ENCODE results near the gene KRTAP3-2. TPM values are rescaled to one million over a fixed set of nuclear protein-coding genes. Genes with fewer than 3 reads are reported as not detected.

The KRTAP3-2 gene
- total RNA-seq, 1 donor from 2014 or later: not detected

DNA sequence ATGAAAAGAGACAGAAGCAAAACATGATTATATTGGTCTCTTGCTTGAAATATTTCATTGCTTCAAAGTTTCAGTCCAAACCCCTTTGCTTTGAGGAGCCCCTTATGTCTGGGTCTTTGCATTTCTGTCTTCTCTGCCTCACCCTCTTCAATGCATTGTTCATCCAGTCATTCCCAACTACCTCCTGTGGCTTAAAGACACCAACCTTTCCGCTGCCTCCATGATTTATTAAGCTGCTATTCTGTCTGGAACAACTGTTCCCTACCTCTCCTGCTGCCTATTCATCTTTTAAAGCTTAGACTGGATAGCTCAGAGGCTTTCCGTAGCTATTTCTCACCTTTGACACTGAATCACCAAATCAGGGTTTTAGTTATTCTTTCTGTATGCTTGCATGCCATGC, 2.3 kb downstream of the KRTAP3-2 start:
- TF ChIP-seq, protein P1, sequence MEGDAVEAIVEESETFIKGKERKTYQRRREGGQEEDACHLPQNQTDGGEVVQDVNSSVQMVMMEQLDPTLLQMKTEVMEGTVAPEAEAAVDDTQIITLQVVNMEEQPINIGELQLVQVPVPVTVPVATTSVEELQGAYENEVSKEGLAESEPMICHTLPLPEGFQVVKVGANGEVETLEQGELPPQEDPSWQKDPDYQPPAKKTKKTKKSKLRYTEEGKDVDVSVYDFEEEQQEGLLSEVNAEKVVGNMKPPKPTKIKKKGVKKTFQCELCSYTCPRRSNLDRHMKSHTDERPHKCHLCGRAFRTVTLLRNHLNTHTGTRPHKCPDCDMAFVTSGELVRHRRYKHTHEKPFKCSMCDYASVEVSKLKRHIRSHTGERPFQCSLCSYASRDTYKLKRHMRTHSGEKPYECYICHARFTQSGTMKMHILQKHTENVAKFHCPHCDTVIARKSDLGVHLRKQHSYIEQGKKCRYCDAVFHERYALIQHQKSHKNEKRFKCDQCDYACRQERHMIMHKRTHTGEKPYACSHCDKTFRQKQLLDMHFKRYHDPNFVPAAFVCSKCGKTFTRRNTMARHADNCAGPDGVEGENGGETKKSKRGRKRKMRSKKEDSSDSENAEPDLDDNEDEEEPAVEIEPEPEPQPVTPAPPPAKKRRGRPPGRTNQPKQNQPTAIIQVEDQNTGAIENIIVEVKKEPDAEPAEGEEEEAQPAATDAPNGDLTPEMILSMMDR (conservative IDR thresholded peaks at IDR 0.05; ENCODE audit: low read depth, low read length): no peak
- DNase-seq (ENCODE audit: low read depth): no peak
- no peak overlapping the region for H3K4me3 ChIP-seq (ENCODE audit: low read depth, low read length)

DNA sequence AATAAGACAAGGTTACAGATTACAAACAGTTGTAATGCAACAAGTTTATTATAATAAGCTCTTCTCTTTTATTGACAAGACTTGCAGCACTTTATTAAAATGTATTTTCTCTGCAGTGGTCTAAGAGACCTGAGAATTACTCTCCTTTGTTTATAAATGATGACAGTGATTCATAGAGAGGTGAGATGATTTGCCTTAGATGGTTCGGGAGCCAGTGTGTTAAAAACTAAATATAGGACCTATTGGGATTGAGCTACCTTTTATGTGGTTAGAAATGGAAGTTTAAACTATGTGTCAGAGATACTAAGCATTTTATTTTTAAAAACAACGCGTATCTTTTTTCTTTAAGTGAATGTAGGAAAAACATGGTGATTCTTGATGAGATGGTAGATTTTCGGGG, 2.9 kb downstream of the KRTAP3-2 start:
- H3K4me3 ChIP-seq (ENCODE audit: low read depth, low read length): no peak overlapping the region
- no peak for DNase-seq (ENCODE audit: low read depth)
- TF ChIP-seq, protein P1 (conservative IDR thresholded peaks at IDR 0.05; ENCODE audit: low read depth, low read length): no peak

DNA sequence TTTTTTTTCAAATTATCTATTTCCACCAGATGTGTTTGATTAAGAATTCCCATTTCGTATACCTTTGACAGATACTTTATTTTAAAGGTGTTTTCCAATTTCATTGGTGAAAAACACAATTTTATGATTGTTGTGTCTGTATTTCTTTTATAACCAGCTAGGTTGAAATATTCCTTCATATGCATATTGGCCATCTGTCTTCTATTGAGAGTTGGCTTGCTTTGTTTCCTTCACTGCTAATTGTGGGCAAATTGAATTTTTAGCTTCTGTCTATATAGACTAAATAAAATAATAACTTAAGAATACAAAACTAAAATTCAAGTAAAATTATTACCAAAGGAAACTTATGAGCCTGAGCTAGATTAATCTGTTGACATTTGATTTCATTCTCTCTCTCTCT, 4.6 kb downstream of the KRTAP3-2 start:
- no peak for DNase-seq (ENCODE audit: low read depth)
- TF ChIP-seq, protein P1 (conservative IDR thresholded peaks at IDR 0.05; ENCODE audit: low read depth, low read length): no peak
- no peak overlapping the region for H3K4me3 ChIP-seq (ENCODE audit: low read depth, low read length)

DNA sequence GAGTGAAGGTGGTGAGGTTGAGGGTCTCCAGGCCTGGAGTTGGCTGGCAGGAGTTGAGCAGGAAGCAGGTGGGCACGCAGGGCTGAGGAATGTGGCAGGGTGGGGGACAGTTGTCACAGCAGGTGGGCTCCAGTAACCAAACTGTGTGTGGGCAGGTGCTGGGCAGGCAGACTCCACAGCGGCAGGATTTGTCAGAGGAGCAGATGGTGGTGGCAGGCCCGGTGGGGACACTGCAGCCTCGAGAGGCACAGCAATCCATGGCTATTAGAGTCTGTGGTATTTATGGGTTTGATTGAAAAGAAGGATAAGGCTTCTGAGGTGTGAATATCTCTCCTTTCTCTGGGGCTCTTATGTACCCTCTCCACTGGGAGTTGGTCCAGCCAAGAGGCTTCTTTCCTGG, 5.9 kb downstream of the KRTAP3-2 start, which contains the start of gene KRTAP3-3:
Gene KRTAP3-3, minus strand, starts transcription at position 326 of the 400 bp plus-strand sequence. Its CDS starts 67 bp downstream, at position 259.
- TF ChIP-seq, protein P1 (conservative IDR thresholded peaks at IDR 0.05; ENCODE audit: low read depth, low read length): no peak
- H3K4me3 ChIP-seq (ENCODE audit: low read depth, low read length): no peak within 1 kb of the TSS
- DNase-seq (ENCODE audit: low read depth): no peak

DNA sequence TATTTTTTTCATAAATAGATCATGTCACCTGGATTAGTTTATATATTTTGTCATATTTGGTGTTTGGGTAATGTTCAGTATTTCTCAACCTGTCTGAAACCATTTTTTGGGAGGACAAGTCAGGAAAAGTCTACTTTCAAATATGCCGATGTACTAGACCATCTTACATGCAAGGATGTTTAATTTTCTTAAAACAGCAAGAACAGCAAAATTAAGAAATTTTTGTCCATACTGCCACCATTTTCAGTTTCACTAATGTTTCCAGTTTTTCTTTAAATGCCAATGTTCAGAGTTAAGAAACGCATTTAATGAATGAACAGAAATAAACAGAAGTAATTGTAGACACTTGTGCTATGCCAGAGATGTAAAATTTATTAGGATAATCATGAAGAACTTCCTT, 6.6 kb downstream of the KRTAP3-2 start:
- DNase-seq (ENCODE audit: low read depth): no peak
- TF ChIP-seq, protein P1 (conservative IDR thresholded peaks at IDR 0.05; ENCODE audit: low read depth, low read length): no peak
- no peak overlapping the region for H3K4me3 ChIP-seq (ENCODE audit: low read depth, low read length)

DNA sequence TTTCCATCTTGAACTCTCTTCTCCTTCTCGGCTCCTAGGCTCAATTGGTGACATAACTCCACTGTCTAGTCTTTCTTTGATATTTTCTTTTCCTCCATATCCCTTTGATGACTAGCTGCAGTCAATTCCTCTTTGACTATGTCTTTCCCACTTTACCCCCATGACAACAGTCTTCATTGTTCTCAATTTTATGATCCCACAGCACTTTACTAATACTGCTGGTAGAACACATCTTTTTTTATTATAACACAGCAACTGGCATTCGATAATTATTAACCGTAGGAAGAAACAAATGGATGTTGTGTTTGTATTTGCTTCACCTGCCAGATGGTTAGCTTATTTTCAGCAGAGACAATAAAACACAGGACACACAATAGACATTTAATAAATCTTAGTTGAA, 7.0 kb downstream of the KRTAP3-2 start:
- TF ChIP-seq, protein P1 (conservative IDR thresholded peaks at IDR 0.05; ENCODE audit: low read depth, low read length): no peak
- no peak for DNase-seq (ENCODE audit: low read depth)
- H3K4me3 ChIP-seq (ENCODE audit: low read depth, low read length): no peak overlapping the region

DNA sequence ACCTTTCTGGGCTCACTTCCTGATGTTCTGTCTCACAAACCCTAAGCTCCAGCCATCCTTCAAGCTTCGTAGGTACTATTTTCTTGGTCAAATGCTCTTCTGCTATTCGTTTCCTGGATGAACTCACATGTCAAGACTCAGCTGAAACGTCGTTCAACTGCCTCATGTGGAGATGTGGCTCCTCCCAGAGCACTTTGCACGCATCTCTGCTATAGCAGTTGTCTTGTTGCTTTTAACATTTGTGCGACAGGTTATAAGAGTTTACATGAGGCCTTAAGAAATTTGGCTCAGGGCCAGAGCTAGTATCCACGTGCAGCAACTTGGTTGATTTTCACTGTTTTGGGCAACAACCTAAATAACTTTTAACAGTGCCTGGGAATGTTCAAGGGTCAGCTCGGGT, 12.8 kb downstream of the KRTAP3-2 start:
- TF ChIP-seq, protein P1 (conservative IDR thresholded peaks at IDR 0.05; ENCODE audit: low read depth, low read length): no peak
- no peak overlapping the region for H3K4me3 ChIP-seq (ENCODE audit: low read depth, low read length)

More for the DNA sequence above, 12.8 kb downstream of the KRTAP3-2 start:
- no peak for DNase-seq (ENCODE audit: low read depth)

Data from epithelial cell of proximal tubule (primary cell).